A673 (cell line): ENCODE measurements around the gene NKX2-3.

Experiments
- EZH2 ChIP-seq: fragments of 200-600 bp; sonication (generic); IDR thresholded peaks from 2 replicates; pipeline ENCODE4 v1.6.1; 2017; ENCODE audit warnings: borderline replicate concordance, low read depth, mild to moderate bottlenecking, mixed read lengths, antibody characterized with exemption, low read length; ENCODE audit not compliant: poor library complexity, severe bottlenecking
- TF ChIP-seq, protein P1 (sequence below): fragments of 300-800, 200-600 bp; sonication (generic); conservative IDR thresholded peaks from 2 replicates; pipeline ENCODE4 v1.5.1; 2017; ENCODE audit warnings: low read depth, mild to moderate bottlenecking, antibody characterized with exemption, low read length, moderate library complexity, mixed read lengths

DNA sequence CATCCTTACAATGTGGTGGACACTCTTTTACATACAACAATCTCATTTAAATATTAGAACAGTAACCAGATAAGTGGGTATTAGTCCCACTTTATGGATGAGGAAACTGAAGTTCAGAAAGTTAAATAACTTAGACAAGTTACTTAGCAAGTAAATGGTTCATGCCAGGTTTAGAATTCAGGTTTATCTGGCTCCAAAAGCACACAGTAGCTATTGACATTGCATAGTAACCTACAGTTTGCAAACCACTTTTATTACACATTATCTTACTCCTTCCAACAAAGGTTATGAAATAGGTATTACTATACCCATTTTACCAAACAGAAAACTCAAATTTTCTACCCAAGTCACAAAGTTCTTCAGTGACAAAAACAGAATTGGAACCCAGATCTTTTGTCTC is 19.7 kb upstream of the NKX2-3 start:
- TF ChIP-seq, protein P1, sequence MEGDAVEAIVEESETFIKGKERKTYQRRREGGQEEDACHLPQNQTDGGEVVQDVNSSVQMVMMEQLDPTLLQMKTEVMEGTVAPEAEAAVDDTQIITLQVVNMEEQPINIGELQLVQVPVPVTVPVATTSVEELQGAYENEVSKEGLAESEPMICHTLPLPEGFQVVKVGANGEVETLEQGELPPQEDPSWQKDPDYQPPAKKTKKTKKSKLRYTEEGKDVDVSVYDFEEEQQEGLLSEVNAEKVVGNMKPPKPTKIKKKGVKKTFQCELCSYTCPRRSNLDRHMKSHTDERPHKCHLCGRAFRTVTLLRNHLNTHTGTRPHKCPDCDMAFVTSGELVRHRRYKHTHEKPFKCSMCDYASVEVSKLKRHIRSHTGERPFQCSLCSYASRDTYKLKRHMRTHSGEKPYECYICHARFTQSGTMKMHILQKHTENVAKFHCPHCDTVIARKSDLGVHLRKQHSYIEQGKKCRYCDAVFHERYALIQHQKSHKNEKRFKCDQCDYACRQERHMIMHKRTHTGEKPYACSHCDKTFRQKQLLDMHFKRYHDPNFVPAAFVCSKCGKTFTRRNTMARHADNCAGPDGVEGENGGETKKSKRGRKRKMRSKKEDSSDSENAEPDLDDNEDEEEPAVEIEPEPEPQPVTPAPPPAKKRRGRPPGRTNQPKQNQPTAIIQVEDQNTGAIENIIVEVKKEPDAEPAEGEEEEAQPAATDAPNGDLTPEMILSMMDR, result no peak
- no peak for TF ChIP-seq EZH2
